Activated CD4-positive, alpha-beta T cell treated with anti-CD3 and anti-CD28 coated beads, Interleukin-2, amount 50 U/mL, for 1 hour (primary cell): ENCODE measurements around the gene LBH.

Experiments used
- DNase-seq: peaks from one replicate; pipeline ENCODE4 v3.0.0-alpha.2; 2020

Gene LBH

DNA sequence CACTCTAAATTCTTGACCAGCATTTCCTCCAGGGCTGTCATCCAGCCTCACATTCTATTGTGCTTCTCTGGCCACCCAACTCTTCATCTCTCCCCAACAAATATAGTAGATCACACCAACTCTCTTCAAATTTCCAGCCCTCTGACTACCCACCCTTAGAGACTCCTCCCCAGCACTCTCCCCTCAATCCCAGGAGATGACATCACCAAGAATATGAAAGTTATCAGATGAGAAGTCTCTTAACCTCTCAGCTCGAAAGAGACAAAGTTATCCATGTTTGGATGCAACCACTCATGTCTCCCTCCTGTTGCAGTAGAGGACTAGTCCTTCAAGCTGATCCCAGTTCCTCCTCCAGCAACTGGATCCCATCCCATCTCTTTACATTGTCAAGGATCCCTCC, 47.1 kb downstream of the LBH start:
- DNase-seq: no peak

DNA sequence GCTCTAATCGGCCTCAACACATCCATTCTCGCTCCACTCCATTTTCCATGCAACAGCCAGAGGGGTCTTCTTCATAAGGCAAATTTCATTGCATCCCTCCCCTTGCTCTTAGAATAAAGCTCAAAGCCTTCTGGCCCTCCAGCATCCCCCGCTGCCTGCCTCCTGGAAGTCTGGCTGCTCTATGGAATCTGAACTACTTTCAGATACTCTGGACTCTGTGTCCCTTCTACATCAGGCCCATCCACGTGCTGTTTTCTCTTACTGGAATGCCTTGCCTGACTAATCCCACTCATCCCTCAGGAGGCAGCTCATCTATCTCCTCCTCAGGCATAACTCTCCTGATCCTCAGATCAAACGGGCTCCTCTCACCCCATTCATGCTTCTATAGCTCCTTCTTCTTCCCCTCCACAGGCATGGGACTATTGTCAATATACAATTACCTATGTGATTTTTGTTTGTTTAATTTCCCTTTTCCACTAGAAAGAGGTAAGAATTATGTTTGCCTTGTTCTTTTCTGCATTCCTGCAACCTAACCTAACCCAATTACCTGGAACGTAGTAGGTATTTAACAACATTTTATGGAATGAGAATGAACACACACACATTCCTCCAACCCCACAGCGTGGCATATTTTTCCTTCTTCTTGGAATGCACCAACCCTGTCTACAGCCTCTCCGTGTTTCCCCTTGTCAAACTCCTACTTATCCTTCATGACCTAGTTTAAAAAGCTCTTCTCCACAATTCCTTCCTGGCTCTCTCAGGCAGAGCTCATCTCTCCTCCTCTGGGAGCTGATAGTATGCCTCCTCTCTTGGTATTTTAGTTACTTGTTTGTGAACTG, 49.5 kb downstream of the LBH start:
- DNase-seq: no peak

DNA sequence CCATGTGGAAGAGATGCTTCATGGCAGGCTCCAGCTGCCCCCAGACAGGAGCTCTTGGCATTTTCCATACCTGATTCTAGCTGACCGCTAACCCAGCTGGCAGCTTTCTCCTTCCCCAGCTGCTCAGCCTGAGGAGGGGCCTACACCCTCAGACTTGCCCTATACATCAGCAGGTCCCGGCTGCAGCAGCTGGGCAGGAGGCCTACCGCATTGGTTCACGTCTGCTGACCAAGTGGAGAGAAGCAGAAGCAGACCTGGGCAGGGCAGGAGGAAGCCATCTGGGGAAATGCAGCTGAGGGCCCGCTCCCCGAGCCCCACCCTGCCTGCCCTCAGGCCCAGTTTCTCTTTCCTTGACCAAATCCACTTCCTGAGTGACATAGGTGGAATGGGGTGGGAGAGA, 50.7 kb downstream of the LBH start:
- DNase-seq: no peak

DNA sequence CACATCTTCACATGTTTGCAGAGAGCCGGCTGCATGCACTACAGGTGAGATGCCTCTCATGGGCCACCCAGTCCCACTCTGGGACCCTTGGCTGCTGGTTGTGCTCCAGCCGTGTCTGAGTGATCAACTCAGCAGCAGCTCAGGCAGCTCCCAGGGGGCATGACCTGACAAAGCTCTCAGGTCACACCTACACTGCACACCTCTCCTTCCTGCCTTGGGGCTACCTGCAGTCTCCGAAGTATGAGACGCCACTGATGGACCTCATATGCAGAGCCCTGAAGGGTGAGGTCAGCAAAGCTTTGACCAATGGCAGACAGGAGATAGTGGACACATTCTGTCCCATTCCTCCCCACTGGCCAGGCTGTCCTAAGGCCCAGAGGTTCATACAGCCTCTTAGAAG, 51.4 kb downstream of the LBH start:
- DNase-seq: no peak

DNA sequence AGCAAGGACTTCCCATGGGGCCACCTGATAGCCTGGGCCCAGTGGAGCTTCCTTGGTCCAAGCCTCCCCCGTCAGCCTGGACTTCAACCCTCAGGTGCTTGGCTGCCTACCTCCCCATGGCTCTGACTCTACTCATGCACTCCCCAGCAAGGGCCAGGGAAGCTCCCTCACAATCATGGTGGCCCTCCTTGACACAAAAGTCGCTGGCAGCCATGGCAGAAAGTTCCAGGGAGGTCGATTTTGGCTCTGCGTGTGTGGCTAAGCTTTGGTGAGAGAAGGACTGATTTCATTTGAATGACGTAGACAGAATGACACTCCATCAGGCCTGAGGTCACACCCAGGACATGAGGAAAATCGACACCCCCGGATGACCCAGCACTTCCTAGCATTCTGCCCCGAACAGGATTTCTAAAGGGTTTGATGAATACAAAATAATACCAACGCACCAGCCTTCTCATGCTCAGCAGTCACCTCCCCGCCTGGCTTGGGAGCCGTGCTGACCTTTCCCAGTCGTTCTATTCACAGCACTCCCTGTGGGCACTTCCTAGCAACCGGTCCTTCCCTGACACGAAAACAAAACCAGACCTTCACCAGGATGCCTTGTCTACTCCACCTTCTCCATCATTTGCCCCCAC, 52.7 kb downstream of the LBH start:
- DNase-seq: no peak

DNA sequence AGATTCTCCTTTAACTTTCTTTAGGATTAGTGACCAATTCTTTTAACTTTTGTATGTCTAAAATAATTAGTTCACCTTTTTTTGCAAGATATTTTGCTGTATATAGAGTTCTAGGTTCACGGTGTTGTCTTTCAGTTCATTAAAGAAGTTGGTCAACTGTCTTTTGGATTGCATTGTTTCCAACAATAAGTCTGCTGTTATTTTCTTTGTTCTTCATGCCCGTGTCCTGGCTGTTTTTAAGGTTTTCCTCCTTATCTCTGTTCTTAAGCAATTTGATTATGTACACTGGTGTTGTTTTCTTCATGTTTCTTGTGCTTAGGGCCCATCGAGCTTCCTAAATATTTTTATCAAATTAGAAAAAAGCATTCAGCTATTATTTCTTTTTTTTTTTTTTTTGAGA, 54.4 kb downstream of the LBH start:
- no peak for DNase-seq

DNA sequence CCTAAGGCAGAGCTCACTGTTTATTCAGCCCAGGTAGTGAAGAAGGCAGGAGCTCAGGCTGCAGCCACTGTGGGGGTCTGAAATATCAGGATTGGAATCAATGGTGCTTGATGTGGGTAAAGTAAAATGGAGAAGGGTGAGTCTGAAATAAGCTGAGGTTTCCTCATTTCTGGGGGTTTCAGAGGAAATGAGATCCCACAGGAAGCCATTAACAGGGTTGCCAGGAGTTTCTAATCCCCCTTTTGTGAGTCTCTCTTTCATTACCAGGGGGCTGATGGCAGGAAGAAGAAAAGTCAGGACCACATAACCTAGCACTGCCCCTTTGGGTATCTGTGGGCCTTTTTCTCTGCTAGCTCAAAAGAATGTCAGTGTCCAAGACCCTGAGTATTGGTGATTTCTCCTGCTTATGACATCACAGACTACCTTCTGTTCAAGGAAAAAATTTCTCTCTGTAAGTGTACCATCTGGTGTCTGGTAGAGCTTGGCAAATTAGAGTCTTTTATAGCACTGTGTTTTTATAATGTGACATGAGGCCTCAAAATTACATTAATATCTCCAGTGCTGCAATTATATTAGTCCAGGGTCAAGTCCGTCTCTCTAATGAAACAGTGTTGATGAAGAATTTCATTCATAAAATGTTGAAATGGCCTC, 56.0 kb downstream of the LBH start:
- DNase-seq: no peak

DNA sequence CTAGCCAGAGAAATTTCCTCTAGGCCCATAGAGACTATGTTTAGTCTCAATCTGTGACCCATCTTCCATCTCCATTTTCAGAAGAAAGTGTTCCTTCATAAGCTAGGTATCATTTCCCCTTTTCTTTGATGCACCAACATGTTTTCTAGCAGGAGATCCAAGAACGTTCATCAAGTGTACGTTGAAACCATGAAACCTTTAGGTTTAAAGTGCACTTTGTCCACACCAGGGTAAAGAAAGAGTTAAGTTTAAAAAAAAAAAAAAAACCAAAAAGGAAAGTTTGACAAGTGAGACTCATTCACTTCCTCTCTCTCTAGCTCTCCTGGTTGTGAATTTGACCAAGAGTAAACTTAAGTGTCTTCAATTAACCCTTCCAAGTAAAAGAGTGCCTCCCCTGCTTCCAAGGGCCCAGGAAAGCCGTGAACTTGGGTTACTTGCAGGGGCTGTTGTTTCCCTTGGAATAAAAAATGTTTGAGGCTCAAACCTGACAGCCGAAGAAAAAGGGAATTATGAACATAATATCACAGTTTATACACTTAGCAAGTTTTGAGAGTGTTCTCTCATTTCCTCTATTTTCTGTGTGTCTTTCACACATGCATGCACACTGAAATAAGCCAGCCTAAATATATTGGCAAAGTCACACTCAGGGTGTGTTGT, 56.7 kb downstream of the LBH start:
- DNase-seq: no peak

DNA sequence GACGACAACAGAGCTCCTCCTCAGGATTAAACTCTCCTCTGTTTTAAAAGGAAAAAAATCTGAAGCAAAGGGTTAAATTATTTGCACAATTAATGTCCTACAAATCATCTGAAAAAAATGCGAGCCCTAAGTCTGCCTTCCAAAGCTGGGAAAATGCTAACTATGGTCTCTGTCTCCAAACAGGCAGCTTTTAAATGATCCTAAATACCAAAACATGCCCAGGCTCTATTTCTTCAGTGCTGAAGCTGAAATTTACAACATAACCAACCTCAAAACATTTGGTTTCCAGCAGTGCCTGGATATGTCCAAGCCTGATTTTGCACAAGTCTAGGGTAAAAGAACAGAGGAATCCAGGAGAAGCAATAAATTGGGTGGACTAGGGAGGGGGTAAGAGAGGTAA, 57.2 kb downstream of the LBH start:
- no peak for DNase-seq

DNA sequence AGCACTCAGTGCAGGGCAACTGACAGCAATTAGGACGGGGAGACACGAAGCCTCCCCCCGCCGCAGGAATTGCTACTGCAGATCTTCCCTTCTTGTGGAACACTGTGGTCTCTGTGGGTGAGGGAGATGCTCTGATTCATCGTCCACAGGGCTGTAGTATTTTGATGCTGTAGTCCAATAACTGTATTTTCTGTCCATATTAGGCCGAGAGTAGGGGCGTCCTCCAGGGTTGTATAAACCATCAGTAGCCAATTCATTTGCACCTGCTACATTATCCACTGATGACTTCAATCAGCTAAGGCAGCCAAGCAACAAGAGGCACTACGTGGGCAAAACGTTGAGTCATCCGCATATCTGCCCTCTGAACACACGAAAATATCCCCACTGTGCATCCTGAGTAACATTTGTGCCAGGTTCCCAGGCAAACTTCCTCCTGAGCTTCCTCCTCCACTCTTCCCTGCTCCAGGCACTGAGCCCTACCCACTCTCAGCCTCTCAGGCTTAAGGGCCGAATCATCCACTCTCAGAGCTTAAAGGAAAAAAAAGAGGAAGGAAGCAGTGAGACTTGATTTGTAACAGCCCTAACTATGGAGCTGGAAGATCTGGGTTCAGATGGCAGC, 62.1 kb downstream of the LBH start:
- DNase-seq: no peak

DNA sequence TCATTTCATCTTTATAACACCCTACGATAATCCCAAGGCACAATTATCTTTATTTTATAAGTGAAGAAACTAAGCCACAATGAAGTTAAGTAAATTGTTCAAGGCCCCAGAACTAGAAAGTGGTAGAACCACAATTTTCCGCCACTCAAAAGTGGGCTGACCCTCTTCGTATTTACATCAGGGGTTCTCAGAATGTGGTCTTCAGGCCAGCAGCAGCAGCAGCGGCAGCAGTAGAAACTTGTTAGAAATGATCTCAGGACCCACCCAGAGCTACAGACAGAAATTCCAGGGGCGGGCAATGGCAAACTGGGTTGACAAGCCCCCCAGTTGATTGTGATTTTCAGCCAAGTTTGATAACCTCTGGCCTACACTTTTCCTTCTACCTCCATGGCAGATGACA, 62.8 kb downstream of the LBH start:
- DNase-seq: no peak

DNA sequence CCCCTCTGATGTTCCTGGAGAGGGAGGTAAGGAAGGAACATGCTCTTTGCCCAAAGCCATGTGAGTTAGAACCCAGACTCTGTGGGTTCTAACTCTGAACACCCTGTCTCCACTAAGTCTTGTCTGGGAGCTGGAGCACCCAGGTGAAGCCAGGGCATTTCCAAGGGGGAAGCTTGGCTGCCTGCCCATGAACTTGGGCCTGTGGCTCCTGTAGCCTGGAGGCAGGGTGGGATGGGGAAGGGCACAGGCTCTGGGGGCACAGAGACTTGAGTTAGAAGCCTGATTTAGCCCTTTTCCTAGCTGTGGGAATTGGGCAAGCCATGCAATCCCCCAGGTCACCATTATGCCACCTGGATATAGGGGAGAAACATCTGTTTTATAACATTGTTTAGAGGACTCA, 65.2 kb downstream of the LBH start:
- no peak for DNase-seq

DNA sequence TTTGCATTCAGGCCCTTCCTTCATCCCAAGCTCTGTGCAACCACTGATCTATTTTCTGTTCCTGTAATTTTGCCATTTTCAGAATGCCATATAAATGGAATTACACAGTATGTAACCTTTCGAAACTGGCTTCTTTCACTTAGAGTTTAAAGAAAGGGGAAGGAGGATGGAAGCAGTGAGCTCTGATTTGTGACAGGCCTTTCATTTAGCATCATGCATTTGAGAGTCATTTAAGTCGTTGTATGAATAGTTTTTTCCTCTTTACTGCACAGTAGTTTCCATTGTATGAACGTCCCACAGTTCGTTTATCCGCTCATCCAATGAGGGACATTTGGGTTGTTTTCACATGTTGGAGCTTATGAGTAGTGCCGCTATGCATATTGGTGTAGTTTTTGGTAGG, 67.0 kb downstream of the LBH start:
- DNase-seq: no peak

DNA sequence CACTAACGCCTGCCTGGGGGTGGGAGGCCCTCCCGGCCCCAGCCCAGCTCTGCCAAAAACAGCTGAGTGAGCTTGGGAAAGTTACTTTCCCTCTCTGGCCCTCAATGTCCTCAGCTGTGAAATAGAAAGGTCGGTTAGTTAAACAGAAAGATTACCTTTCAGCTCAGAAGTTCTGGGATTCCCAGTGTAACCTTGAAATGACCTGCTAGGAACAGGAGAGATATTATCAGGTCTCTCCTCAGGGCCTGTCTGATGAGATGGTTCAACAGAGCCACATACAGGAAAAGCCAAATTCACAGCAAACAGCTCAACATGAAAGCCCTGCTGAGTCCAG, 68.8 kb downstream of the LBH start:
- no peak for DNase-seq

DNA sequence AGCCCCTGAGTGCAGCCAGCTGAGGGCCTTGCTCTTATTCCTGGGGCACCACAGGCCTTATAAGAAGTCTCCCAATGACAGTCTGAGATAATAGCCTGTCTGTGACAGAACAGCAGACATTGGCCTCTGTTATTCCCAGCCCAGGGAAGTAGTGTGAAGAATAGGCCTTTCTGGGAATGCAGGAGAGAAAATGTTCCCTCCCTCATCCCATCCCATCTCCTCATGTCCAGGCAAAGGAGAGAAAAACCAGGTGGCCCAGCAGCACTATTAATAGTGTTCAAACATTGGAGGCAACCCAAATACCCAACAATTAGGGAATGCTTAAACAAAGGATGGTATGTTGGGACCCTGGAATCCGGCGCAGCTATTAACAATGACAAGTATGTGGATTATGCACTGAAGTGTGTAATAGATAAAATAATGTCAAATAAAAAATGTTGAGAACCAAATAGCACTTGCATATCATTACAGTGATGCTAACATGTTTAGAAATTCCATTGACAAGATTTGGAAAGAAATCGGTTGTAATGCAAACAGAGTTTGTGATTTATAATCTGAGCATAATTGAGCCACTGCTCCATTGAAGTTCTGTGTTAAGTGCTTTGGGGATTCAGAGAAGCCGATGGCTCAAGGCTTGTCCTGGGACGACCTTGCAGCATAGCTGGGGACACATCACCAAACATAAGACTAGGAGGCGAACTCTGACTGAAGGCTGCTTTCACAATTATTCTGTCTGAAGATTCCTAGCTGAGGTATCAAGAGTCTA, 69.3 kb downstream of the LBH start:
- DNase-seq: no peak

DNA sequence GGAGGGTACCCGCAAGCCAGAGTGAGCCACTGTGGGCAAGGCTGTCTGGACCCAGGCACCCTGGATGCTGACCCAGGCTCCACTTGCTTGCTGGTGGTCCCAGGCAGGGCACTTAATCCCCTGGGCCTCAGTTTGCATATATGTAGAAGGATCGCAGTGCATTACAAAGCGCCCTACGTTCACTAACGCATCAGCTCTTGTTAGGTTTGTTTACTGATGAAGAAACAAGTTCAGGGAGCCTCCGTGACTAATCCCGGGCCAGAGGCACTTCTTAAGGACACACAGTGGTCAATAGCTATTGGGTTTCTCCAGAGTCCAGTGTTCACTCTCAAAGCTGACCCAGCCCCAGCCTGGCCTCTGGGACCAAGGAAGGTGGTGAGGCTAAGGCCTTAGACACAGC, 70.2 kb downstream of the LBH start:
- DNase-seq: no peak

DNA sequence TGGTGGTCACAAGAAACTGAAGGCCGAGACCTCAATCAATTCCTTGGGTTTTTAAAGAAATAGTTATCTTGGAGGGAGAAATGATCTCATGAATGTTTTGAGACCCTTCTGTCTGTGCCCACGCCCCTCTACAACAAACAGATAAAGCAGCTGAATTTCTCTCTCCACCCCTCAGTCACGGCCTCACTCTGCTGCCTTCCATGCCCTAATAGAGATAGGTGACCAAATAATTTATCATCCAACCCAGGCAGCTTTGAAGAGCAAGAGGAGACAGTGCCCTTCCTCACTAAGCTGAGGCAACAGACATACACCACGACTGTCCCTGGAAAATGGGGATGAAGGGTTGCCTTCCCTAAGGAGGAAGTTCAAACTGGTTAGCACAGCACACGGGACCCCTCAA, 71.2 kb downstream of the LBH start:
- DNase-seq: no peak

DNA sequence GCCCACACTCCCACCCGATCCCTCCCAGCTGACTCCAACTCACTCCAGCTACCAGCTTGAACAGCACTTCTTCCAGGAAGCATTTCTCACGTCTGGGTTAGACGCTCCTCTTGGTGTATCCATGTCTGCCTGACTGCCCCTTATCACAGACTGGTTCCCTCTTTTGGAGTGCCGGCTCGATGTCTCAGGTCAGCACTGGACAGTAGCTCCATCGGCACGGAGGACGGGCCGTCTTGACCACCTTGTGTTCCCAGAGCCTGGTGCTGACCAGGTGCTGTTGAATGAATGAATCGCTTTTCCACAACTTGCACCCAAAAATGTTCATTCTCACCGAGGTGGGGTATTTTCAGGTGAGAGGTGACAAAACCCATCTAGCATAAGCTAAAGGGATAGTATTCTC, 71.8 kb downstream of the LBH start:
- DNase-seq: no peak

DNA sequence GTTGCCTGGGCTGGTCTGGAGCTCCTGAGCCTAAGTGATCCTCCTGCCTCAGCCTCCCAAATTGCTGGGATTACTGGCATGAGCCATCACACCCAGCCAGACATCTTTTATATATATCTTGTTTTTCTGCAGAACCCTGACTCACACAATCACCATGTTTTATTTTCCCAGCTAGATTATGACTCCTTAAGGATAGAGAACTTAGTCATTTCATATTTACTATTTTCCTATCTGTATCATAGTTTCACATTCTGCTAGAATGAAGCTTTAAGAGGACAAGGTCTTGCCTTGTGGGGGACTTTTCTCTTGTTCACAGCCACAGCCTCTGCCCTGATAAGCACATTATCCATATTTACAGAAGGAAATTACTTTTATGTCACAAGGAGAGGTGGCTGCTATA, 73.9 kb downstream of the LBH start:
- DNase-seq: no peak

DNA sequence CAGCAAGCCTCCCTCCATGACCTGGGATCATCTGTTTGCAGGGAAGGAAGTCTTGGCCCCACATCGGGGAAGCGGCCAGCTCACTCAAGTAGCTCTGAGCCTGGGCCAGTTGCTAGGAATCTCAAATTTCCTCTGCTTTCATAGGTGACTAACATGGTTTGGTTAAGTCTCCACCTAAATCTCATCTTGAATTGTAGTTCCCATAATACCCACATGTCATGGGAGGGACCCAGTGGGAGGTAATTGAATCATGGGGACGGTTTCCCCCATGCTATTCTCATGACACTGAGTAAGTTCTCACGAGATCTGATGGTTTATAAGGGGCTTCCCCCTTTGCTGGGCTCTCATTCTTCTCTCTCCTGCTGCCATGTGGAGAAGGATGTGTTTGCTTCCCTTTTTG, 75.2 kb downstream of the LBH start:
- DNase-seq: no peak

DNA sequence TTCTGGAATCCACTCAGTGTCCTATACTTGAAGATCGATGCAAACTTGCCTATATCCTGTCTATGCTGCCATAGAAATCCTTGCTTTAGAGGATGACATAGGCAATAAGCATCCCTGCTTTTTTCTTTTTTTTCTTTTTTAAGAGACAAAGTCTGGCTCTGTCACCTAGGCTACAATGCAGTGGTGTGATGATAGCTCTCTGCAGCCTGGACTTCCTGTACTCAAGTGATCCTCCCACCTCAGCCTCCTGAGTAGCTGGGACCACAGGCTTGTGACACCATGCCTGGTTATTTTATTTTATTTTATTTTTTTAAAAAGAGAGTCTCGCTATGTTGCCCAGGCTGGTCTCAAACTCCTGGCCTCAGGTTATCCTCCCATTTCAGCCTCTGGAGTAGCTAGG, 76.9 kb downstream of the LBH start:
- no peak for DNase-seq
